SU-DHL-6 (cell line): Measurements from ENCODE around the gene SLC25A28.

Experiments used
- CTCF ChIP-seq: fragments of 200-600 bp; sonication (generic); IDR thresholded peaks from one replicate; pipeline ENCODE4 v1.5.1; 2017; ENCODE audit warnings: antibody characterized with exemption, mild to moderate bottlenecking, low read length, moderate library complexity; ENCODE audit not compliant: insufficient read depth, poor library complexity, severe bottlenecking
- EZH2phosphoT487 ChIP-seq: fragments of 200-600 bp; sonication (generic), shearing (Covaris generic); conservative IDR thresholded peaks from 2 replicates; pipeline ENCODE4 v1.6.1; 2018; ENCODE audit warnings: mild to moderate bottlenecking, antibody characterized with exemption, low read length, moderate library complexity, mixed read lengths

- TF ChIP-seq EZH2phosphoT487 (no peak), CTCF (no peak)
Measured at GRCh38 chr10:99647601-99648151, 27.4 kb upstream of the SLC25A28 start.
